ENCODE data around the gene ANKS6. TPM values are rescaled to one million over a fixed set of nuclear protein-coding genes. Genes with fewer than 3 reads are reported as not detected.

ANKS6 gene
- total RNA-seq, 2 donors from 2014 or later = 19.5 to 22.0 TPM

DNA sequence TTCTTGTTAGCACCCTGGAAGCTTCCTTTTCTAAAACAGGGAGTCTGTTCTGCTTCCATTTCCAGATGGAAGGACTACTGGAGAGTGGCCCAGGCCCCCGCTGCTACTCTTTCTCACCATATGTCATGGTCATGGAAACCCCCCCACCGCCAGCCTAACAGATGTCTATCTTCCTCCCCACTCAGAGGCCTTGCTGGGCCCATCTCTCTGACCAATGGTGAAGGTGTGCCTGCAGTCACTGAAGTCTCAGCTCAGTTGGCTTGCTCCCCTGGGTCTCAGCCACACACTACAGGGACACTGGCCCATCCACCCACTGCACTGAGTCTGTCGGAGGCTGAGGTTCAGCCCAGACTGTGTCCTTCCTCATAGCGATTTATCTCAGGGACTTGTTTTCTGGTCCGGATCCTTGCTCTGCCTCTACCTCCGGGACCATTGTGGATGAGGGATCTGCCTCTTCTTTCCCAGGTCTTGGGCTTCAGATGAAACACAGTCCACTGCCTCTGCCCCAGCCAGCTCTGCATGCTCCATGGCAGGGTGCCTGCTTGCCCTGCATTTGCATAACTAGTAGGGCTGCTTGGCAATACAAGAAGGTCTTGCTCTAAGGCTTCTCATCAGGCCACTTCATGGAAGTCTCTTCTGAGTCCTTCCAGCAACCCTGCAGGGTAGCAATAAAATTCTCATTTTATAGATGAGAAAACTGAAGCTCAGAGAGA is 42.0 kb upstream of the ANKS6 start:
- no peak overlapping the region for H3K9ac ChIP-seq (ENCODE audit: low read depth in 2 of 2, low read length in 2 of 2)
- H3K4me1 ChIP-seq = no peaks in the 10 kb centered on the region
- no peak overlapping the region for H3K27ac ChIP-seq
- no peak overlapping the region for H3K4me3 ChIP-seq
- intact Hi-C loops (cut with DNase I) = no loop called here
- no peaks in the 10 kb centered on the region for H3K27me3 ChIP-seq
- DNase-seq = no peak
- H3K9me3 ChIP-seq = no peaks in the 10 kb centered on the region
- peaks cover 4% of the 10 kb centered on the region for H3K36me3 ChIP-seq
- TF ChIP-seq, protein P1, sequence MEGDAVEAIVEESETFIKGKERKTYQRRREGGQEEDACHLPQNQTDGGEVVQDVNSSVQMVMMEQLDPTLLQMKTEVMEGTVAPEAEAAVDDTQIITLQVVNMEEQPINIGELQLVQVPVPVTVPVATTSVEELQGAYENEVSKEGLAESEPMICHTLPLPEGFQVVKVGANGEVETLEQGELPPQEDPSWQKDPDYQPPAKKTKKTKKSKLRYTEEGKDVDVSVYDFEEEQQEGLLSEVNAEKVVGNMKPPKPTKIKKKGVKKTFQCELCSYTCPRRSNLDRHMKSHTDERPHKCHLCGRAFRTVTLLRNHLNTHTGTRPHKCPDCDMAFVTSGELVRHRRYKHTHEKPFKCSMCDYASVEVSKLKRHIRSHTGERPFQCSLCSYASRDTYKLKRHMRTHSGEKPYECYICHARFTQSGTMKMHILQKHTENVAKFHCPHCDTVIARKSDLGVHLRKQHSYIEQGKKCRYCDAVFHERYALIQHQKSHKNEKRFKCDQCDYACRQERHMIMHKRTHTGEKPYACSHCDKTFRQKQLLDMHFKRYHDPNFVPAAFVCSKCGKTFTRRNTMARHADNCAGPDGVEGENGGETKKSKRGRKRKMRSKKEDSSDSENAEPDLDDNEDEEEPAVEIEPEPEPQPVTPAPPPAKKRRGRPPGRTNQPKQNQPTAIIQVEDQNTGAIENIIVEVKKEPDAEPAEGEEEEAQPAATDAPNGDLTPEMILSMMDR (IDR thresholded peaks at IDR 0.05) = no peak

DNA sequence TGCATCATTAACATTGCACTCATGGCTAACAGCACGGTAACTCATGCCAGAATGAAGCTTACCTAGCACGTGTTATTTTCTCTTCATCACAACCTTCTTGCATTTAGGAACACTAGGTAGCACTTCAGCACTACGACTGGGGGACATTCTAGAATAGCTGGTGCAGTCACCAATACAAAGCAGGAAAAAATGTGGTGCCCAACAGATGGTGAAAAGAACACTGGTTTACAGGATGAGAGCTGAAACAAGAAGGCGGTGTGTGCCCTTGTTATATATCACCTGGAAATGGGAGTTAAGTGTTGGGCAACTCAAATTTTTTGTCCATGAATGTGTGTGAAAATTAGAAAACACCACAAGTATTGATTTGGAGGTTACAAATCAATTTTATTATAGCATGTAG is 41.2 kb upstream of the ANKS6 start:
- no peak overlapping the region for H3K27ac ChIP-seq
- no peak for DNase-seq
- intact Hi-C loops (cut with DNase I) = no loop called here
- H3K9me3 ChIP-seq = no peaks in the 10 kb centered on the region
- TF ChIP-seq, protein P1 (IDR thresholded peaks at IDR 0.05) = no peak
- no peaks in the 10 kb centered on the region for H3K4me1 ChIP-seq
- no peak overlapping the region for H3K4me3 ChIP-seq
- H3K27me3 ChIP-seq = no peaks in the 10 kb centered on the region
- H3K9ac ChIP-seq (ENCODE audit: low read depth in 2 of 2, low read length in 2 of 2) = no peak overlapping the region
- H3K36me3 ChIP-seq = peaks cover 4% of the 10 kb centered on the region

- TF ChIP-seq, protein P1 (IDR thresholded peaks at IDR 0.05) = no peak
- Histone ChIP-seq H3K4me1 (no peaks in the 10 kb centered on the region), H3K4me3 (no peak overlapping the region), H3K27me3 (no peaks in the 10 kb centered on the region), H3K27ac (no peak overlapping the region), H3K9me3 (no peaks in the 10 kb centered on the region), H3K36me3 (peaks cover 4% of the 10 kb centered on the region), H3K9ac (ENCODE audit: low read depth in 2 of 2, low read length in 2 of 2) (no peak overlapping the region)
- intact Hi-C loops (cut with DNase I) = no loop called here
- DNase-seq = no peak
Observed at GRCh38 chr9:98836206-98836605, 39.9 kb upstream of the ANKS6 start.

- intact Hi-C loops (cut with DNase I) = no loop called here
- Histone ChIP-seq H3K36me3 (no peaks in the 10 kb centered on the region), H3K4me1 (no peaks in the 10 kb centered on the region), H3K27ac (no peak overlapping the region), H3K9ac (ENCODE audit: low read depth in 2 of 2, low read length in 2 of 2) (no peak overlapping the region), H3K27me3 (no peaks in the 10 kb centered on the region), H3K9me3 (no peaks in the 10 kb centered on the region), H3K4me3 (no peak overlapping the region)
- DNase-seq = no peak
- TF ChIP-seq, protein P1 (IDR thresholded peaks at IDR 0.05) = no peak
Observed at GRCh38 chr9:98834386-98834785, 38.0 kb upstream of the ANKS6 start.

- Histone ChIP-seq H3K9ac (ENCODE audit: low read depth in 2 of 2, low read length in 2 of 2) (no peak overlapping the region), H3K9me3 (no peaks in the 10 kb centered on the region), H3K4me1 (no peaks in the 10 kb centered on the region), H3K27me3 (no peaks in the 10 kb centered on the region), H3K27ac (no peak overlapping the region), H3K36me3 (no peaks in the 10 kb centered on the region), H3K4me3 (no peak overlapping the region)
- TF ChIP-seq, protein P1 (IDR thresholded peaks at IDR 0.05) = no peak
- no peak for DNase-seq
- intact Hi-C loops (cut with DNase I) = no loop called here
Observed at GRCh38 chr9:98833090-98833956, 37.0 kb upstream of the ANKS6 start.

All from colonic mucosa (tissue), 4 donors.